KOPT-K1 (cell line): ENCODE data around the gene KCNK1.
"Not testable (repeated sequence)": the region's sequence is repeated elsewhere in the genome, so short reads cannot be mapped to it uniquely, and the experiment has no call there.

Experiments used
- H3K27ac ChIP-seq: fragments of 200-600 bp; sonication (generic); 2 replicates; pipeline ENCODE4 v1.5.1; 2016; ENCODE audit warnings: antibody characterized with exemption, mild to moderate bottlenecking, low read depth, low read length; ENCODE audit not compliant: poor library complexity, severe bottlenecking
- H3K36me3 ChIP-seq: fragments of 200-600 bp; sonication (generic); 2 replicates; pipeline ENCODE4 v1.5.1; 2017; ENCODE audit warnings: antibody characterized with exemption, mild to moderate bottlenecking, low read length, moderate library complexity; ENCODE audit not compliant: insufficient read depth
- H3K9me3 ChIP-seq: fragments of 200-600 bp; sonication (generic); 2 replicates; pipeline ENCODE4 v1.5.1; 2017; ENCODE audit warnings: antibody characterized with exemption, low read length, mild to moderate bottlenecking; ENCODE audit not compliant: insufficient read depth, poor library complexity, severe bottlenecking

KCNK1 gene

GRCh38 chr1:233598891-233599541, 14.9 kb upstream of the KCNK1 start:
- H3K9me3 ChIP-seq: peaks cover 8% of the 10 kb centered on the region
- peak overlapping the region; percentile 89 for H3K27ac ChIP-seq
- no peaks in the 10 kb centered on the region for H3K36me3 ChIP-seq

- H3K36me3 ChIP-seq: no peaks in the 10 kb centered on the region
- H3K27ac ChIP-seq: peak overlapping the region; percentile 89
- peaks cover 14% of the 10 kb centered on the region for H3K9me3 ChIP-seq
These were observed 14.3 kb upstream of the KCNK1 start for GRCh38 chr1:233599542-233600073.

GRCh38 chr1:233600488-233600887, 13.4 kb upstream of the KCNK1 start:
- Histone ChIP-seq H3K9me3 (peaks cover 17% of the 10 kb centered on the region), H3K27ac (peak overlapping the region; percentile 89), H3K36me3 (no peaks in the 10 kb centered on the region)

GRCh38 chr1:233603478-233603877, 10.4 kb upstream of the KCNK1 start:
- Histone ChIP-seq H3K27ac (no peak overlapping the region), H3K36me3 (no peaks in the 10 kb centered on the region), H3K9me3 (peaks cover 17% of the 10 kb centered on the region)

- peaks cover 17% of the 10 kb centered on the region for H3K9me3 ChIP-seq
- H3K36me3 ChIP-seq: no peaks in the 10 kb centered on the region
- peak overlapping the region; percentile 43 for H3K27ac ChIP-seq
These were observed 8.7 kb upstream of the KCNK1 start for GRCh38 chr1:233605205-233605604.

- Histone ChIP-seq H3K9me3 (peaks cover 17% of the 10 kb centered on the region), H3K27ac (peak overlapping the region; percentile 37), H3K36me3 (no peaks in the 10 kb centered on the region)
These were observed 7.1 kb upstream of the KCNK1 start for GRCh38 chr1:233606813-233607212.

GRCh38 chr1:233607252-233608119, 6.4 kb upstream of the KCNK1 start:
- H3K9me3 ChIP-seq: peaks cover 17% of the 10 kb centered on the region
- no peaks in the 10 kb centered on the region for H3K36me3 ChIP-seq
- peak overlapping the region; percentile 37 for H3K27ac ChIP-seq

- no peaks in the 10 kb centered on the region for H3K36me3 ChIP-seq
- H3K9me3 ChIP-seq: peaks cover 9% of the 10 kb centered on the region
- peak overlapping the region; percentile 37 for H3K27ac ChIP-seq
These were observed 4.9 kb upstream of the KCNK1 start for GRCh38 chr1:233608988-233609387.

- no peak overlapping the region for H3K27ac ChIP-seq
These were observed 4.0 kb upstream of the KCNK1 start for GRCh38 chr1:233609926-233610325.

GRCh38 chr1:233610628-233611027, 3.3 kb upstream of the KCNK1 start:
- H3K9me3 ChIP-seq: no peaks in the 10 kb centered on the region
- no peaks in the 10 kb centered on the region for H3K36me3 ChIP-seq
- H3K27ac ChIP-seq: no peak overlapping the region

More at GRCh38 chr1:233609926-233610325, 4.0 kb upstream of the KCNK1 start:
- Histone ChIP-seq H3K36me3 (no peaks in the 10 kb centered on the region), H3K9me3 (no peaks in the 10 kb centered on the region)

- peak overlapping the region; percentile 9 for H3K27ac ChIP-seq
- H3K36me3 ChIP-seq, H3K9me3 ChIP-seq: not testable (repeated sequence)
These were observed 2.5 kb upstream of the KCNK1 start for GRCh38 chr1:233611363-233611762.

- Histone ChIP-seq H3K27ac (peak overlapping the region; percentile 94), H3K36me3 (peaks cover 19% of the 10 kb centered on the region), H3K9me3 (no peaks in the 10 kb centered on the region)
These were observed 352 bp downstream of the KCNK1 start for GRCh38 chr1:233614173-233614742.

GRCh38 chr1:233614743-233615521, 1.0 kb downstream of the KCNK1 start:
- H3K27ac ChIP-seq: peak overlapping the region; percentile 94
- H3K9me3 ChIP-seq: no peaks in the 10 kb centered on the region
- peaks cover 20% of the 10 kb centered on the region for H3K36me3 ChIP-seq

- Histone ChIP-seq H3K9me3 (no peaks in the 10 kb centered on the region), H3K36me3 (peaks cover 20% of the 10 kb centered on the region), H3K27ac (peak overlapping the region; percentile 94)
These were observed 1.7 kb downstream of the KCNK1 start for GRCh38 chr1:233615571-233615970.
